ENCODE data around the gene RUSF1.
"Not testable (repeated sequence)": the region's sequence is repeated elsewhere in the genome, so short reads cannot be mapped to it uniquely, and the experiment has no call there.

The RUSF1 gene

DNA sequence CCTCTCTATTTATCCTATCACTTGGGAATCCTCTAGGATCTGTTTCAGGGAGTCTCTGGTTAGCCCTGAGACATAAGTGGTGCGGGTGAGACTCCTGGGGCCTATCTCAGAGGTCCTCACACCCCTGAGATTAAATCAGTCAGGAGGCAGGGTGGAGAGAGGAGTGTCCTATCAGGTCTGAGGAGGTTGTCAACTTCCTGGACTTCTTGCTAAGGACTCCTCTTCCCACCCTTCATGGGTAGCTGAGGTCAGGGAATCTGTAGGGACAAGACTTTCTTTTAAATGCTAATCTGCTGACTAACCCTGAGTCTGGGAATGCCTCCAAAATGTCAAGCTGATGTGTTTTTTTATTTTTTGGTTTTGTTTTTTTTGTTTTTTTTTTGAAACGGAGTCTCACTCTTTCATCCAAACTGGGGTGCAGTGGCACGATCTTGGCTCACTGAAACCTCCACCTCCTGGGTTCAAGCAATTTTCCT is 55.5 kb downstream of the RUSF1 start:
- DNase-seq (ENCODE audit: low spot score): peak; percentile 60

DNA sequence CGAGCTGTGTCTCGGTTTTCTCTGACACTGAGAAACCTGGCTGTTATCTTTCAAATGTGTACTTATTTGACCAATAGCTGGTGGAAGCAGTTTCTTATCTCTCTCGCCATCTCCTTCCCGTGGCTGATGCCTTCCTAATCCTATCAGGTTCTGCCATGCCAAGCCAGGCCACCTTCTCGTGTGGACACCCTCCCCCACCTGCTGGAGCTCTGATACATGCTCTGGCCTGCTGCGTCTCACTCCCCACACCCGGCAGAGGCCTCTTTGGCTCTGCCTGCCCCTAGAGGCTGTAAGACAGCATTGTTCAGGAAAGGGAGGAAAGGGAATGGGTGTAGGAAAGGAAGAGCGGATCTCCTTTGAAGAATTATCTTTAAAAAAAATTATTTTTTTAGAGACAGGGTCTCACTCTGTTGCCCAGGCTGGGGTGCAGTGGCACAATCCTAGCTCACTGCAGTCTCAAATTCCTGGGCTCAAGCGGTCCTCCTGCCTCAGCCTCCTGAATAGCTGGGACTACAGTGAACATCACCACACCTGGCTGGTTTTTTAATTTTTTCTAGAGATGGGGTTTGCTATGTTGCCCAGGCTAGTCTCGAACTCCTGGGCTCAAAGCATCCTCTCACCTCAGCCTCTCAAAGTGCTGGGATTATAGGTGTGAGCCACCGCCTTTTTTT is 56.4 kb downstream of the RUSF1 start:
- peak; percentile 87 for DNase-seq (ENCODE audit: low spot score)

DNA sequence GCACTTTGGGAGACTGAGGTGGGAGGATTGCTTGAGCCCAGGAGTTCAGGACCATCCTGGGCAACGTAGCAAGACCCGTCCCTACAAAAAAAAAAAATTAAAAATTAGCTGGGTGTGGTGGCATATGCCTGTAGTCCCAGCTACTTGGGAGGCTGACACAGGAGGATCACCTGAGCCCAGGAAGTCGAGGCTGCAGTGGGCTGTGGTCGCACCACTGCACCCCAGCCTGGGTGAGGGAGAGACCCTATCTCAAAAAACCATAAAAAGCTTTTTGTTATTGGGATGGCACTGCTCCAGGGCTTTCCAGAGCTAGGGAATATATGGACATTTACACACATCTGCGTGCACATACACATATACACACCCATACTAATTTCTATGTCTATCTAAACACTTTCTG is 57.0 kb downstream of the RUSF1 start:
- DNase-seq (ENCODE audit: low spot score): no peak

GRCh38 chr16:31445931-31446330 is 62.3 kb downstream of the RUSF1 start:
- not testable (repeated sequence) for DNase-seq (ENCODE audit: low spot score)

GRCh38 chr16:31441956-31442355 is 66.2 kb downstream of the RUSF1 start:
- no peak for DNase-seq (ENCODE audit: low spot score)

- DNase-seq (ENCODE audit: low spot score): no peak
Measured at GRCh38 chr16:31440516-31441184, 67.5 kb downstream of the RUSF1 start.

GRCh38 chr16:31439519-31439918 is 68.7 kb downstream of the RUSF1 start:
- DNase-seq (ENCODE audit: low spot score): no peak

Measured in RKO (cell line).